ENCODE data around the gene ZBTB33.

The ZBTB33 gene

DNA sequence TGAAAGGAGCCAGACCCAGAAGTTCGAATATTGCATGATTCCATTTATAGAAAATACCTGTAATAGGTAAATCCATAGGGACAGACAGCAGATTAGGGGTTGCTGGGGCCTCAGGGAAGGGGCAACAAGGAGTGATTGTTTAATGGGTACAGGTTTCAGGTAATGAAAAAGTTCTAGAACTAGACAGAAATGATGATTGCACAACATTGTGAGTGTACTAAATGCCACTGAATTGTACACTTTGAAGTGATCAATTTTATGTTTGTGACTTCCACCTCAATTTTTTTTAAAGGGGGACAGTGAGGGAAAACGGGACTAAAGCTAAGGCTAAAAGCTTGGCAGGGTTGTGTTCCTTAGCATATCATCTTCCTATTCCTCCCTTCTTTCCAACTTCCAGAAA lies 23.5 kb downstream of the ZBTB33 start:
- TF ChIP-seq TAF1 (IDR thresholded peaks at IDR 0.05; ENCODE audit: borderline replicate concordance, insufficient read depth, low read length) = no peak
- TF ChIP-seq, protein P1, sequence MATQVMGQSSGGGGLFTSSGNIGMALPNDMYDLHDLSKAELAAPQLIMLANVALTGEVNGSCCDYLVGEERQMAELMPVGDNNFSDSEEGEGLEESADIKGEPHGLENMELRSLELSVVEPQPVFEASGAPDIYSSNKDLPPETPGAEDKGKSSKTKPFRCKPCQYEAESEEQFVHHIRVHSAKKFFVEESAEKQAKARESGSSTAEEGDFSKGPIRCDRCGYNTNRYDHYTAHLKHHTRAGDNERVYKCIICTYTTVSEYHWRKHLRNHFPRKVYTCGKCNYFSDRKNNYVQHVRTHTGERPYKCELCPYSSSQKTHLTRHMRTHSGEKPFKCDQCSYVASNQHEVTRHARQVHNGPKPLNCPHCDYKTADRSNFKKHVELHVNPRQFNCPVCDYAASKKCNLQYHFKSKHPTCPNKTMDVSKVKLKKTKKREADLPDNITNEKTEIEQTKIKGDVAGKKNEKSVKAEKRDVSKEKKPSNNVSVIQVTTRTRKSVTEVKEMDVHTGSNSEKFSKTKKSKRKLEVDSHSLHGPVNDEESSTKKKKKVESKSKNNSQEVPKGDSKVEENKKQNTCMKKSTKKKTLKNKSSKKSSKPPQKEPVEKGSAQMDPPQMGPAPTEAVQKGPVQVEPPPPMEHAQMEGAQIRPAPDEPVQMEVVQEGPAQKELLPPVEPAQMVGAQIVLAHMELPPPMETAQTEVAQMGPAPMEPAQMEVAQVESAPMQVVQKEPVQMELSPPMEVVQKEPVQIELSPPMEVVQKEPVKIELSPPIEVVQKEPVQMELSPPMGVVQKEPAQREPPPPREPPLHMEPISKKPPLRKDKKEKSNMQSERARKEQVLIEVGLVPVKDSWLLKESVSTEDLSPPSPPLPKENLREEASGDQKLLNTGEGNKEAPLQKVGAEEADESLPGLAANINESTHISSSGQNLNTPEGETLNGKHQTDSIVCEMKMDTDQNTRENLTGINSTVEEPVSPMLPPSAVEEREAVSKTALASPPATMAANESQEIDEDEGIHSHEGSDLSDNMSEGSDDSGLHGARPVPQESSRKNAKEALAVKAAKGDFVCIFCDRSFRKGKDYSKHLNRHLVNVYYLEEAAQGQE (IDR thresholded peaks at IDR 0.05; ENCODE audit: insufficient read depth in 1 of 2, low read depth in 2 of 2, low read length in 2 of 2) = no peak
- TF ChIP-seq FOXP2 (optimal IDR thresholded peaks at IDR 0.05; ENCODE audit: borderline replicate concordance, extremely low read depth, extremely low read length, insufficient read depth) = no peak
- TF ChIP-seq POLR2AphosphoS5 (IDR thresholded peaks at IDR 0.05; ENCODE audit: low read depth, low read length) = no peak
- no peak for TF ChIP-seq SIN3A (IDR thresholded peaks at IDR 0.05; ENCODE audit: borderline replicate concordance, insufficient read depth, low read length)

DNA sequence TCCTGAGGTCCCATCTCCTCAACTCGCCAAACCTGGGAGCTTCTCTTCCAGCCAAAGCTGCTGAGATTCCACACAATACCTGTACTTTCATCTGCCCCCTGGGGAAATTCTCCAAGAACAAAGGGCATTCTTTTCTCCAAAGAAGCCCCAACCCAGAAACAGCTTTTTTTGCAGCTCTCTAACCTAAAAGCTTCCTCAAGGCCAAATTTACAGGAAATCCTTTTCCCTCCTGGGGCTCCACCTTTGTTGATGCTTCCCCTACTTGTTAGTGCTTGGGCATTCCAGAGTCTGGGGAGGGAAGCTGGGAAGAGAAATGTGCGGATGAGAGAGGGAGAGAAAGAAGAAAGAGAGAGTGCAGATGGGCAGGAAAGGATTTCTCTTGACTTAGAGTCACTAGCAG lies 24.3 kb downstream of the ZBTB33 start:
- TF ChIP-seq TAF1 (IDR thresholded peaks at IDR 0.05; ENCODE audit: borderline replicate concordance, insufficient read depth, low read length) (no peak), FOXP2 (optimal IDR thresholded peaks at IDR 0.05; ENCODE audit: borderline replicate concordance, extremely low read depth, extremely low read length, insufficient read depth) (no peak), POLR2AphosphoS5 (IDR thresholded peaks at IDR 0.05; ENCODE audit: low read depth, low read length) (no peak), SIN3A (IDR thresholded peaks at IDR 0.05; ENCODE audit: borderline replicate concordance, insufficient read depth, low read length) (no peak)
- TF ChIP-seq, protein P1 (IDR thresholded peaks at IDR 0.05; ENCODE audit: insufficient read depth in 1 of 2, low read depth in 2 of 2, low read length in 2 of 2) = no peak

DNA sequence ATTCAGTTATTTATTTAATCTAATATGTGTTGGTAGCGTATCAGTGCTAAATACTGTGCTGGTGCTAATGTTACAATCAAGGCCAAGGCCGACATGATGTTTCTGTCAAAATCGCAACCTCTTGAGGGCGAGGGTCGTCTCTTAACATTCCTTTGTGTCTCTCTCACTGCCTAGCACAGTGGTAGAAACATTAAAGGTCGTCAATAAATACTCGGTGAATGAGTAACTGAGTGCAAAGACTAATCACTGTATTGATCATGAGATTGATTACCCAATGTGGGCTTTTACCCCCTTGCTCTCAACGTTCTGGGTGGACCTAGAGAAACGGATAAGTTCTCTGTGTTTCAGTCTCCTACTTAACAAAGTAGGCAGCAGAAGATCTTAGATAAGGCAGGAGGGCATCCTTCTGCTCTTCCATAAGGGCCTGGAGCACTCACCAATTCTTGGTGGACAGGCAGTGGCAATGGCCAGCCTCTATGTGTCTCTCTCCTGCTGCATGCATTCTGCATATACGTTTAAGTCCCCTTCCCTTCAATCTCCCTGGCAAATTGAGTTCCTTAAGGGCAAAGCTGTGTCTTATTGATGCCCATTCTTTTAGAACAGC lies 30.5 kb downstream of the ZBTB33 start:
- TF ChIP-seq, protein P1 (IDR thresholded peaks at IDR 0.05; ENCODE audit: insufficient read depth in 1 of 2, low read depth in 2 of 2, low read length in 2 of 2) = no peak

DNA sequence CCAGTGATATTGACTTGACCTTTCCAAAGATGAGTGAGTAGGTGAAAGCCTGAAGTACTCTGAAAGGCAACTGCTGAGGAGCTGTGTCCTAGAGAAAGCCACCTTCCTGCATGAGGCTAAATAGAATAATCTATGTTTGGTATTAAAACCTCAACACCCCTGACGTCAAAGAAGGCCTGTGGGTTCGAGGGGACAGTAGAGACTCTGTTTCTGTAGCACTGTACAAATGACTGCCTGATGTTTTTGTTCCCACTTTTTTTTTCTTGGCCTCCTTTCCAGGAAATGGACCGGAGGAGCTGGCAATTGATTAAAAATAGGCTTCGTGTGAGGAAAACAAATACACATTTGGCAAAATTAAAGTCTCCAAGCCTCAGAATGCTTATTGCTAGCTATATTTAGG lies 31.1 kb downstream of the ZBTB33 start:
- TF ChIP-seq POLR2AphosphoS5 (IDR thresholded peaks at IDR 0.05; ENCODE audit: low read depth, low read length) (no peak), SIN3A (IDR thresholded peaks at IDR 0.05; ENCODE audit: borderline replicate concordance, insufficient read depth, low read length) (no peak), FOXP2 (optimal IDR thresholded peaks at IDR 0.05; ENCODE audit: borderline replicate concordance, extremely low read depth, extremely low read length, insufficient read depth) (no peak), TAF1 (IDR thresholded peaks at IDR 0.05; ENCODE audit: borderline replicate concordance, insufficient read depth, low read length) (no peak)
- TF ChIP-seq, protein P1 (IDR thresholded peaks at IDR 0.05; ENCODE audit: insufficient read depth in 1 of 2, low read depth in 2 of 2, low read length in 2 of 2) = no peak

DNA sequence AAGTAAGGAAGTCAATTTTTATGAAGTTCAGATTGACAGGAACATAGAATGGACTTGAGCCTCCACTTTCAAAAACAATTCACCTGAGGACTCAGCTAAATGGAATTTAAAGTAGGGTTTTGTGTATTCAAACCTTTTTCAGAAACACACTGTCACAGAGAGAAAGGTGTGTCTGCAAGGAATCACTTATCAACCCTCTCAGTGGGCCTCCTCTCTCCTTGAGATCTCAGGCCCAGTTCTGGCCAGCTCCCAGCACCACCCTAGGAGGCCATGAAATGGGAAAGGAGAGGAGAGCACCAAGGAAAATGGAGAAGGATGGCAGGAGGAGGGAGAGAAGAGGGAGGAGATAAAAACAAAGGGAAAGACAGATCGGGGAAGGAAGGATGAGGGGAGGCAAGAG lies 32.1 kb downstream of the ZBTB33 start:
- no peak for TF ChIP-seq POLR2AphosphoS5 (IDR thresholded peaks at IDR 0.05; ENCODE audit: low read depth, low read length)
- no peak for TF ChIP-seq TAF1 (IDR thresholded peaks at IDR 0.05; ENCODE audit: borderline replicate concordance, insufficient read depth, low read length)
- TF ChIP-seq SIN3A (IDR thresholded peaks at IDR 0.05; ENCODE audit: borderline replicate concordance, insufficient read depth, low read length) = no peak
- TF ChIP-seq FOXP2 (optimal IDR thresholded peaks at IDR 0.05; ENCODE audit: borderline replicate concordance, extremely low read depth, extremely low read length, insufficient read depth) = no peak
- TF ChIP-seq, protein P1 (IDR thresholded peaks at IDR 0.05; ENCODE audit: insufficient read depth in 1 of 2, low read depth in 2 of 2, low read length in 2 of 2) = no peak
